ENCODE results near the gene BTN2A1.
A peak's percentile ranks its signal among the peaks of the same experiment; 100 is the strongest.
"Not testable (repeated sequence)": the region's sequence is repeated elsewhere in the genome, so short reads cannot be mapped to it uniquely, and the experiment has no call there.

The BTN2A1 gene

DNA sequence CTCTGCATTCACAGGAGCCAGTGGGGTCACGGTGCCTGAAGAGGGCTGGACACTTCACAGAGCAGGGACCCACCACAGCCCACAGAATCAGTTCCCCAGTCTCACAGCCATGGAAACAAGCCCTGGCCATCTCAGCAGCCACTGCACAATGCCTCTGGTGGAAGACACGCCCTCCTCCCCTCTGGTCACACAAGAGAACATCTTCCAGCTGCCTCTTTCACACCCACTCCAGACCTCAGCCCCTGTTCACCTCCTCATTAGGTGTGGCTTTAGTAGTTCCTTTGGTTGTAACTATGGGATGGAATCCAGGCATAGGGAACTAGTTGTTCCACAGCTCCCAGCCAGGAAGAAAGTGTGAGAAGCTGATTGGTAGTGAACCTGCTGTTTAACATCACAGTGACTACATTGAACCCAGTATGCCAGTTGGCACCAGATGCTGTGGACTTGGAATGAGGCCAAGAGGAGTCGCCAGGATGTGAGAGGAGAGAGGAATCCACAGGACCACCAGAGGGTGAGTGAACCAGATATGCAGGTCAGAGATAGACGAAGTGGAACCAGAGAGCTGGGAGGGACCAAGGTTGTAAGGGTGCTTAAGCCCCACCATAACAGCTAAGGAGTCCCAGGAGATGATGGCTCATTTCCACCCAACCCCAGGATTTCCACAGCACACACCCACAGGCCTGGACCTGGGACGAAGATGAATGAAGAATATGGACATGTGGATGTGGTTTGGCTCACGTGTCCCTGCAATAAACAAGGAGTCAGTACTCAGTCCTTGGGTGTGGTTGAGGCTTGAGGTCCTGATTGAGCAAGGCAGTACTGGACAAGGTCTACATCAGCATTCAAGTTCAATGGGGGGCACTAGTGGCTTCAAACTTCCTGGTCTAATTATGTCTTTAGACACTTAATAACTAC is 26.2 kb upstream of the BTN2A1 start:
- H3K4me1 ChIP-seq (ENCODE audit: control insufficient read depth in 1 of 2, insufficient read depth in 2 of 2, low read length in 2 of 2): no peaks in the 10 kb centered on the region
- H3K9me3 ChIP-seq (ENCODE audit: control insufficient read depth in 1 of 2, low read length in 2 of 2): peaks cover 0 to 3% of the 10 kb centered on the region in 2 donors
- no peaks in the 10 kb centered on the region for H3K27me3 ChIP-seq (ENCODE audit: control insufficient read depth in 1 of 2, insufficient read depth in 2 of 2, low read length in 2 of 2)
- no peak overlapping the region for H3K4me3 ChIP-seq (ENCODE audit: low read depth in 1 of 2, low read length in 2 of 2)
- H3K9ac ChIP-seq (ENCODE audit: low read depth in 1 of 2, low read length in 2 of 2): no peak overlapping the region
- H3K27ac ChIP-seq (ENCODE audit: low read depth, low read length): no peak overlapping the region
- peaks cover 0 to 29% of the 10 kb centered on the region in 2 donors for H3K36me3 ChIP-seq (ENCODE audit: control insufficient read depth in 1 of 2, insufficient read depth in 2 of 2, low read length in 2 of 2)

DNA sequence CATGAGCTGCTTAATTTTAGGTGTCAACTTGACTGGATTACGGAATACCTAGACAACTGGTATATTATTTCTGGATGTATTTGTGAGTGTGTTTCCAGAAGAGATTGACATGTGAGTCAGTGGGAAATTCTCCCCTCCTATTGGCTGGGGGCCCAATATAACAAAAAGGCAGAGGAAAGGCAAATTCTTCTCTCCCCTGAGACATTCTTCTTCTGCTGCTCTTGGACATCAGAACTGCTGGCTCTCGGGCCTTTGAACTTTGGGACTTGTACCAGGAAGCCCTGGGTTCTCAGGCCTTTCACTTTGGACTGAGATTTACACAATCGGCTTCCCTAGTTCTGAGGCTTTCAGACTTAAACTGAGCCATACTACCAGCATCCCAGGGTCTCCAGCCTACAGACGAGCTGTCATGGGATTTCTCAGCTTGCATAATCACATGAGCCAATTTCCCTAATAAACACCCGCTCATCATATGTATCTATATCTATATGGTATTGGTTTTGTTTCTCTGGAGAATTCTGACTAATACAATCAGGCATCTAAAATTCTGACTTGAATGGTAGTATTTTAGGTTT is 25.0 kb upstream of the BTN2A1 start:
- H3K4me3 ChIP-seq (ENCODE audit: low read depth in 1 of 2, low read length in 2 of 2): no peak overlapping the region
- H3K9me3 ChIP-seq (ENCODE audit: control insufficient read depth in 1 of 2, low read length in 2 of 2): peaks cover 0 to 3% of the 10 kb centered on the region in 2 donors
- H3K27ac ChIP-seq (ENCODE audit: low read depth, low read length): no peak overlapping the region
- no peaks in the 10 kb centered on the region for H3K27me3 ChIP-seq (ENCODE audit: control insufficient read depth in 1 of 2, insufficient read depth in 2 of 2, low read length in 2 of 2)
- peaks cover 0 to 23% of the 10 kb centered on the region in 2 donors for H3K36me3 ChIP-seq (ENCODE audit: control insufficient read depth in 1 of 2, insufficient read depth in 2 of 2, low read length in 2 of 2)
- H3K4me1 ChIP-seq (ENCODE audit: control insufficient read depth in 1 of 2, insufficient read depth in 2 of 2, low read length in 2 of 2): no peaks in the 10 kb centered on the region
- H3K9ac ChIP-seq (ENCODE audit: low read depth in 1 of 2, low read length in 2 of 2): no peak overlapping the region

DNA sequence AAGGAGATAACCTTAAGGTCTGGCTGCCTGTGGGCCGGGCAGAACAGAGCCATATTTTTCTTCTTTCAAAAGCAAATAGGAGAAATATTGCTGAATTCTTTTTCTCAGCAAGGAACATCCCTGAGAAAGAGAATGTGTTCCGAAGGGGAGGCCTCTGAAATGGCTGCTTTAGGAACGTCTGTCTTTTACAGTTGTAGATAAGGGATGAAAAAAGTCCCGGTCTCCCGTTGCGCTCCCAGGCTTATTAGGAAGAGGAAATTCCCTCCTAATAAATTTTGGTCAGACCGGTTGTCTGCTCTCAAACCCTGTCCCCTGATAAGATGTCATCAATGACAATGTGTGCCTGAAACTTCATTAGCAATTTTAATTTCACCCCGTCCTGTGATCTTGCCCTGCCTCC is 24.1 kb upstream of the BTN2A1 start:
- H3K4me3 ChIP-seq (ENCODE audit: low read depth in 1 of 2, low read length in 2 of 2); H3K9ac ChIP-seq (ENCODE audit: low read depth in 1 of 2, low read length in 2 of 2); H3K4me1 ChIP-seq (ENCODE audit: control insufficient read depth in 1 of 2, insufficient read depth in 2 of 2, low read length in 2 of 2); H3K27ac ChIP-seq (ENCODE audit: low read depth, low read length); H3K9me3 ChIP-seq (ENCODE audit: control insufficient read depth in 1 of 2, low read length in 2 of 2); H3K27me3 ChIP-seq (ENCODE audit: control insufficient read depth in 1 of 2, insufficient read depth in 2 of 2, low read length in 2 of 2): not testable (repeated sequence)
- peaks cover 0 to 20% of the 10 kb centered on the region in 2 donors for H3K36me3 ChIP-seq (ENCODE audit: control insufficient read depth in 1 of 2, insufficient read depth in 2 of 2, low read length in 2 of 2)

DNA sequence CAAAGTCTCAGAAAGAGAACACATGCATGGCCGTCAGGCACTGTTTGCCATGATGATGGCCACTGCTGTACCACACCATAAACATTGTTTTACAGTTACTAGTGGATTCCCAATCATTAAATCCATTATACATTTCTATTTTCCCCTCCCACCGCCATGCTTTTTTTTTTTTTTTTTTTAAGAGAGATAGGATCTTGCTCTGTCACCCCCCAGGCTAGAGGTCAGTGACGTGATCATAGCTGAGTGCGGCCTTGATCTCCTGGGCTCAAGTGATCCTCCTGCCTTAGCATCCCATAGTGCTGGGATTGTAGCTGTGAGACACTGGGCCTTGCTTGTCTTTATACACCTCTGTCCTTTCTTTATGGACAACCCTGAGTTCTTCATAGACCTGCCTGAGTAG is 21.7 kb upstream of the BTN2A1 start:
- H3K9me3 ChIP-seq (ENCODE audit: control insufficient read depth in 1 of 2, low read length in 2 of 2): peaks cover 0 to 3% of the 10 kb centered on the region in 2 donors
- no peak overlapping the region for H3K27ac ChIP-seq (ENCODE audit: low read depth, low read length)
- H3K4me3 ChIP-seq (ENCODE audit: low read depth in 1 of 2, low read length in 2 of 2): no peak overlapping the region
- peaks cover 8 to 10% of the 10 kb centered on the region in 2 donors for H3K4me1 ChIP-seq (ENCODE audit: control insufficient read depth in 1 of 2, insufficient read depth in 2 of 2, low read length in 2 of 2)
- no peaks in the 10 kb centered on the region for H3K27me3 ChIP-seq (ENCODE audit: control insufficient read depth in 1 of 2, insufficient read depth in 2 of 2, low read length in 2 of 2)
- H3K36me3 ChIP-seq (ENCODE audit: control insufficient read depth in 1 of 2, insufficient read depth in 2 of 2, low read length in 2 of 2): peaks cover 0 to 9% of the 10 kb centered on the region in 2 donors
- no peak overlapping the region for H3K9ac ChIP-seq (ENCODE audit: low read depth in 1 of 2, low read length in 2 of 2)

DNA sequence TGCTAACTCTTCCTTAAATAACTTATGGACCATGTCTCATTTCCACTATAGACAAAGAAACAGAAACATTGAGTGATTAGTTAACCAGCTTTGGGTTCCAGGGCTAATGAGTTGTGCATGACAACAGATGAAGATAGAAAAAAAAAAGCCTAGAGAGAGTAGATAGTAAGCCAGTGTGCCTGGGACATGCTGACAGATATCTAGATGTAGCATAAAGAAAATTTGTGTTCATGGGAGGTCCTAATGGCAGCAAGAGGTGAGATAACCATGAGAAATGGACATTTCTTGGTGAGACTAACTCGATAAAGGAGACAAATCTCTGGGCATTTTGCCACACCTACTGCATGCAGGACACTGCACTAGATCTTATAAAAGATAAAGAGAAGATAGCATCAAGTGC is 20.2 kb upstream of the BTN2A1 start:
- H3K27me3 ChIP-seq (ENCODE audit: control insufficient read depth in 1 of 2, insufficient read depth in 2 of 2, low read length in 2 of 2): no peaks in the 10 kb centered on the region
- H3K4me3 ChIP-seq (ENCODE audit: low read depth in 1 of 2, low read length in 2 of 2): no peak overlapping the region
- no peaks in the 10 kb centered on the region for H3K36me3 ChIP-seq (ENCODE audit: control insufficient read depth in 1 of 2, insufficient read depth in 2 of 2, low read length in 2 of 2)
- no peak overlapping the region for H3K27ac ChIP-seq (ENCODE audit: low read depth, low read length)
- no peak overlapping the region for H3K9ac ChIP-seq (ENCODE audit: low read depth in 1 of 2, low read length in 2 of 2)
- H3K4me1 ChIP-seq (ENCODE audit: control insufficient read depth in 1 of 2, insufficient read depth in 2 of 2, low read length in 2 of 2): peaks cover 10 to 15% of the 10 kb centered on the region in 2 donors
- peaks cover 0 to 3% of the 10 kb centered on the region in 2 donors for H3K9me3 ChIP-seq (ENCODE audit: control insufficient read depth in 1 of 2, low read length in 2 of 2)

DNA sequence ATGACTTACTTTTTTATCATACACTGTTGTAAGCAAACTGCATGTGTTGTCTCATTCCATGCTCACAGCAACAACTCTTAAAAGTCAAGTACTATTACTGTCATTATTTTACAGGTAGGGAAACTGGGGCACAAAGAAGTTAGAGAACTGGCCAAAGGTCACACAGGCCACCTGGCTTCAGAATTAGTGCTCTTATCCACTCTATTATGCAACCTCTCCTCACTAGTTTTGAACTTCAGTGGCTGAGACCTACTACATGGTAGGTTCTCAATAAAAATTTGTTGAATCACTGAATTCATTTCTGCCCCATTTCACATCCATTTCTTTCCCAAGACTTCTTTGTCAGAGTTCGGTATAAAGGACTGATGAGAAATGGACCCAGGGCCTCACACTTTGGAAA is 19.8 kb upstream of the BTN2A1 start:
- Histone ChIP-seq H3K36me3 (ENCODE audit: control insufficient read depth in 1 of 2, insufficient read depth in 2 of 2, low read length in 2 of 2) (no peaks in the 10 kb centered on the region), H3K9me3 (ENCODE audit: control insufficient read depth in 1 of 2, low read length in 2 of 2) (peaks cover 0 to 3% of the 10 kb centered on the region in 2 donors), H3K27ac (ENCODE audit: low read depth, low read length) (no peak overlapping the region), H3K4me1 (ENCODE audit: control insufficient read depth in 1 of 2, insufficient read depth in 2 of 2, low read length in 2 of 2) (peaks cover 10 to 18% of the 10 kb centered on the region in 2 donors), H3K27me3 (ENCODE audit: control insufficient read depth in 1 of 2, insufficient read depth in 2 of 2, low read length in 2 of 2) (no peaks in the 10 kb centered on the region), H3K4me3 (ENCODE audit: low read depth in 1 of 2, low read length in 2 of 2) (no peak overlapping the region), H3K9ac (ENCODE audit: low read depth in 1 of 2, low read length in 2 of 2) (no peak overlapping the region)

DNA sequence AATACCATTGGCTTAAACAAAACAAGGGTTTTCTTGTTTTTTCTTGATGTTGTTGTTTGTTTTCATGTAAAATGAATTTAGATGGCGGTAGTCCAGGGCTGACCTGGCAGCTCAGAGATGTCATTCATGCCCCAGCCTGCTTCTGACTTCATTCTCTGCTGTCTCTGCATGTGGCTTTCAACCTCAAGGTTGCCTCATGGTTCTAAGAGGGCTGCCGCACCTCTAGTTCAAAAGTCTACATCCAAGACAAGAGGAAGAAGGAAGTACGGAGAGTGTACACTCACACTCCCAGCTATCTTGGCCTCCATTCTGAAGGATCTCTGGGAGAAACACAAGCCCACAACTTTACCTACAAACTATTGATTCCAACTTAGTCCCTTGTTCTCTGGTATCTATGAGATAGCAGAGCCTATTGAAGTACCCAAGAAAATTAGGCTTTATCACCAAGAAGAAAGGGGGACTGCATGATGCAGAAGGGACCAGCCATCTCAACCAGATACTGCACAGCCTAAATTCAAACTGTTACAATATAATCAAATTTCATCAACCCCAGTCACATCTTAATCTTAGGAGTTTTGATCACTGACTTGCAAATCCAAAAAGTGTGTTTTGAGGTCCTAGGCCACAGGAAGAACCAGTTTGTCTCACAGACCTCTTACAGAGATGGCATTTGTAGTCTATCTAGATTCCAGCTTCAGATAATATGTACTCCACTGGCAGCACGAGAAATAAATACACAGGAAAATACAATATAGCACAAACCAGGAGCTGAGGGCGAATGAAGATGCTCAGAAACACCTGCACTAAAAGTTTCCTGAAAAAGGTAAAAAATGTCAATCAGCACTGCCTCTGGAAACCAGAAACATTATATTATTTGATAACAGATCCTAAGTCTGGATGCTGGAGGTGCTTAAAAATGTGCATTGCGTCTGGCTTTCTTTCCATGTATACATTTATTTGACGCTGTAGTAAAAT is 18.3 kb upstream of the BTN2A1 start:
- H3K27ac ChIP-seq (ENCODE audit: low read depth, low read length): no peak overlapping the region
- peaks cover 10 to 18% of the 10 kb centered on the region in 2 donors for H3K4me1 ChIP-seq (ENCODE audit: control insufficient read depth in 1 of 2, insufficient read depth in 2 of 2, low read length in 2 of 2)
- H3K36me3 ChIP-seq (ENCODE audit: control insufficient read depth in 1 of 2, insufficient read depth in 2 of 2, low read length in 2 of 2): no peaks in the 10 kb centered on the region
- H3K27me3 ChIP-seq (ENCODE audit: control insufficient read depth in 1 of 2, insufficient read depth in 2 of 2, low read length in 2 of 2): no peaks in the 10 kb centered on the region
- H3K9me3 ChIP-seq (ENCODE audit: control insufficient read depth in 1 of 2, low read length in 2 of 2): no peaks in the 10 kb centered on the region
- peak overlapping the region; percentile 58 to 96 for H3K9ac ChIP-seq (ENCODE audit: low read depth in 1 of 2, low read length in 2 of 2)
- peak overlapping the region; percentile 95 to 96 for H3K4me3 ChIP-seq (ENCODE audit: low read depth in 1 of 2, low read length in 2 of 2)

DNA sequence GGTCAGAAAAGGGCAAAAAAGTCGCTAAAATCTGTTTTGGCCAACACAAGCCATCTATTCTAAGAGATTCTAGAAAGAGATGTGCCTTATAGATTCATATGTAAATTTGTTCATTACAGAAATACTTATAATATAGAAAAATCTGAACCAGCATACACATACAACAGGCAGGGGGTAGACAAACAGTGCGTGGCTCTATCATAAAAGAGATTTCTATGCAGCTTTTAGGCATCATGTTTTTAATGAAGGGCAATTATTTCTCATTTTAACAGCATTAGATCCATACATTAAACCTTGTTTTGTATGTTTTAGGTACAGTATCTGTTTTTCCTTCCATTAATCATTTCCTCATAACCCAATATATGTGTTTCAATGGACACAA is 16.8 kb upstream of the BTN2A1 start:
- Histone ChIP-seq H3K9ac (ENCODE audit: low read depth in 1 of 2, low read length in 2 of 2) (peak overlapping the region; percentile 94 to 96), H3K27me3 (ENCODE audit: control insufficient read depth in 1 of 2, insufficient read depth in 2 of 2, low read length in 2 of 2) (no peaks in the 10 kb centered on the region), H3K4me3 (ENCODE audit: low read depth in 1 of 2, low read length in 2 of 2) (peak overlapping the region; percentile 95 to 96), H3K27ac (ENCODE audit: low read depth, low read length) (peak overlapping the region; percentile 89), H3K9me3 (ENCODE audit: control insufficient read depth in 1 of 2, low read length in 2 of 2) (no peaks in the 10 kb centered on the region), H3K36me3 (ENCODE audit: control insufficient read depth in 1 of 2, insufficient read depth in 2 of 2, low read length in 2 of 2) (peaks cover 6 to 10% of the 10 kb centered on the region in 2 donors), H3K4me1 (ENCODE audit: control insufficient read depth in 1 of 2, insufficient read depth in 2 of 2, low read length in 2 of 2) (peaks cover 10 to 24% of the 10 kb centered on the region in 2 donors)

DNA sequence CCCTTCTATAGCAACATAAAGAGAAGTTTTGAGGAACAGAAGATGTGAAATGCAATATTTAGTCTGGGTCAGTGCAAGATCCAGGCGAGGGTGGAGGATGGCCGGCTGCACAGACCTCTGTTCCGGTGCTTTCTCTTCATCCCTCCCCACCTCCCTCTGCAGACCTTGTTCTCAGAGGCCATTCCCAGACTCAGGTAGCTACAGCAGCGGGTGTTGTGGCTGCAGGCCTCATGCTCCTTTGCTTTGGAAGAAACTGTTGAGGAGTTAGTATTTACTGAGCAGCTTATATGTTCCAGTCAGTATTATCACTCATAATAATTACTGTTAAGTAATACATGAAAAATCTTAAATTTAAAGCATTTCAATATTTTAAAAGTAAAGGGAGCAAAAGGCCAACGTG is 15.8 kb upstream of the BTN2A1 start:
- Histone ChIP-seq H3K36me3 (ENCODE audit: control insufficient read depth in 1 of 2, insufficient read depth in 2 of 2, low read length in 2 of 2) (peaks cover 9 to 14% of the 10 kb centered on the region in 2 donors), H3K27ac (ENCODE audit: low read depth, low read length) (no peak overlapping the region), H3K9ac (ENCODE audit: low read depth in 1 of 2, low read length in 2 of 2) (peak overlapping the region; percentile 53 to 96), H3K9me3 (ENCODE audit: control insufficient read depth in 1 of 2, low read length in 2 of 2) (no peaks in the 10 kb centered on the region), H3K4me3 (ENCODE audit: low read depth in 1 of 2, low read length in 2 of 2) (peak overlapping the region; percentile 95 to 96), H3K4me1 (ENCODE audit: control insufficient read depth in 1 of 2, insufficient read depth in 2 of 2, low read length in 2 of 2) (peaks cover 13 to 28% of the 10 kb centered on the region in 2 donors), H3K27me3 (ENCODE audit: control insufficient read depth in 1 of 2, insufficient read depth in 2 of 2, low read length in 2 of 2) (no peaks in the 10 kb centered on the region)

Data from duodenal mucosa (tissue), 2 donors.